Activated CD4-positive, alpha-beta T cell treated with anti-CD3 and anti-CD28 coated beads, Interleukin-2, amount 10 ng/mL, durations not matched to agents 24 days and 14 days (primary cell): ENCODE results near the gene BAIAP2L2. TPM values are rescaled to one million over a fixed set of nuclear protein-coding genes. Genes with fewer than 3 reads are reported as not detected.
A peak's percentile ranks its signal among the peaks of the same experiment; 100 is the strongest.
"Not testable (repeated sequence)": the region's sequence is repeated elsewhere in the genome, so short reads cannot be mapped to it uniquely, and the experiment has no call there.

Source experiments
- DNase-seq: peaks from one replicate; pipeline ENCODE4 v3.0.0; 2022
- H3K27ac Mint-ChIP-seq: one replicate; pipeline ENCODE4 v1.8.0; 2022; ENCODE audit warnings: mild to moderate bottlenecking, mixed read lengths
- H3K27me3 Mint-ChIP-seq: one replicate; pipeline ENCODE4 v1.8.0; 2022; ENCODE audit warnings: mixed read lengths
- H3K36me3 Mint-ChIP-seq: one replicate; pipeline ENCODE4 v1.8.0; 2022; ENCODE audit warnings: low read depth, mild to moderate bottlenecking, mixed read lengths
- H3K4me1 Mint-ChIP-seq: one replicate; pipeline ENCODE4 v1.8.0; 2021; ENCODE audit warnings: mixed read lengths
- H3K4me3 Mint-ChIP-seq: one replicate; pipeline ENCODE4 v1.8.0; 2022; ENCODE audit warnings: mild to moderate bottlenecking, moderate library complexity, mixed read lengths
- H3K9me3 Mint-ChIP-seq: one replicate; pipeline ENCODE4 v1.8.0; 2021; ENCODE audit warnings: mixed read lengths
- intact Hi-C: fragments of 100-400 bp; cut with micrococcal nuclease; formaldehyde crosslinking; loops from one replicate; pipeline ENCODE4 v1.15.1; 2023
- total RNA-seq: library from RNA; stranded (reverse); gene quantifications from 2 replicates; pipeline ENCODE4 v1.2.3, GENCODE V29; 2022

Gene BAIAP2L2
- total RNA-seq, 1 donor from 2014 or later = 0.19 TPM

DNA sequence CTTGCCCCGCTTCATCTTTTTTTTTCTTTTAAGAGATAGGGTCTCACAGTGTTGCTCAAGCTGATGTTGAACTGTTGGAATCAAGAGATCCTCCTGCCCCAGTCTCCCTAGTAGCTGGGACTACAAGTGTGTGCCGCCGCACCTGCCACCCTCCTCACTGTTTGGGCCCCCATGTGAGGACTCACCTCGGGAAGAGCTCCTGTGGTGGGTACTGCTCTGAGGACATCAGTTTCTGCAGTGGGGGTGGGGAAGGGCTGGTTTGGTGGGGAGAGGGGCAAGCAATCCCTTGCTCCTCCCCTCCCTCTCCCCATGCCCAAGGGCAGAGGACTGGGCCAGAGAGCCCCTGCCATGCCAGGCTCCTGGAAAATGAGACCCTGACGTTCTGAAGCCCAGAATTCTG, 25.0 kb downstream of the BAIAP2L2 start:
- intact Hi-C loops = no loop called here
- H3K27me3 Mint-ChIP-seq = peaks cover 27% of the 10 kb centered on the region
- no peak for DNase-seq
- H3K4me3 Mint-ChIP-seq = no peak overlapping the region
- H3K9me3 Mint-ChIP-seq = no peaks in the 10 kb centered on the region
- no peak overlapping the region for H3K27ac Mint-ChIP-seq
- no peaks in the 10 kb centered on the region for H3K36me3 Mint-ChIP-seq
- H3K4me1 Mint-ChIP-seq = no peaks in the 10 kb centered on the region

DNA sequence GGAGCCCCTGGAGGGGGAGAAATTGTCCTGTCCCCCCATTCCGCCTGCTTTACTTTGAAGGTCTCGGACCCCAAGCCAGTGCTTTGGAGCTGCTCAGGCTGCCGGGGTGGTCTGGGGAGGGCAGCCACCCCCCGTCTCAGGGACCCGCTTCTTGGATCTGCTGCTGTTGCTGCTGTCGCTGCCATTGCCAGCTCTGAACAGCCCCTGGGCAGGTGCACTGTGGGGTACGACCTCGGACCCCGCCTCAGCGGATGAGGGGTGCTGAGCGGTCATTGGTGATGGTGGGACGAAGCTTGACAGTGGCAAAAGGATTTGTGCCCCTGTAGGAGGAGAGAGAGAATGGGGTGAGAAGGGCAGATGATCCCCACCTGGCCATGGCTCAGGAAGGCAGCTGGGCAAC, 25.4 kb downstream of the BAIAP2L2 start:
- Mint-ChIP-seq H3K9me3 (no peaks in the 10 kb centered on the region), H3K4me3 (no peak overlapping the region), H3K4me1 (no peaks in the 10 kb centered on the region), H3K27ac (no peak overlapping the region), H3K36me3 (no peaks in the 10 kb centered on the region), H3K27me3 (peaks cover 27% of the 10 kb centered on the region)
- intact Hi-C loops = no loop called here
- DNase-seq = no peak

DNA sequence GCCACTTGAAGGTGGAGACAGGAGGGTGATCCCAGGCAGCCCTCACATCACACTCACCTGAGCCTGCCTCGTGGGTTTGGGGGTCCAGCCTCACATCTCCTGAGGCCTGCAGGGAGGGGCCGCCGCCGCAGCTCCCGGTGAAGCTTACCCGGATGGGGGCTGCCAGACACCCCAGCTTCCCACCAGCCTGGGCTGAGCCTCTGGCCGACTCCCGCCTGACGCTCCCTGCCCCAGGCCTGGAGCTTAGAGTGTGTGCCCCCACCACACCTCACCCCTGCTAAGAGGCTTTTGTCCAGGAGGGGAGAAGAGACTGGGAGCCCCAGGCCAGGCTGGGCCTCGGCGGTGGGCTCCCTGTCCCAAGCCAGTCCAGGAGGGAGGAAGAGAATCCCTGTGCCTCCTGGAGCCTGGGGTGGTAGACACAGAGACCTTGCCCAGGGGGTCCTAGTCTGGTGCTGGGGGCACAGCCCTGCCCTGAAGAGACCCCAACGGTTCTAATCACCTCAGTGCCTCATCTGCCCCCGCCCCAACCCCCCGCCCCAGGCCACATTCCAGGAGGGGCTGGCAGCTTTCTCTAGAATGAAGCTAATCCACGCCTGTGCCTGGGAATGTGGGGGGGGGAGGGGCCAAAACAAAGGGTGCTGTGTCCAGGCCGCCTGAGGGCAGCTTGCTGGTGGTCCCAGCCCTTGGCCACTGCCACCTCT, 26.4 kb downstream of the BAIAP2L2 start, which contains the start of gene SLC16A8:
SLC16A8 (minus strand) TSS at position 254 of the 701 bp plus-strand sequence. CDS start 1,311 bp downstream, outside the sequence.
- Mint-ChIP-seq H3K4me3 (no peak within 1 kb of the TSS), H3K9me3 (no peaks in the 10 kb centered on the region), H3K27me3 (peaks cover 34% of the 10 kb centered on the region), H3K27ac (no peak within 1 kb of the TSS), H3K4me1 (no peaks in the 10 kb centered on the region), H3K36me3 (no peaks in the 10 kb centered on the region)
- intact Hi-C loops = no loop called here
- DNase-seq = no peak

DNA sequence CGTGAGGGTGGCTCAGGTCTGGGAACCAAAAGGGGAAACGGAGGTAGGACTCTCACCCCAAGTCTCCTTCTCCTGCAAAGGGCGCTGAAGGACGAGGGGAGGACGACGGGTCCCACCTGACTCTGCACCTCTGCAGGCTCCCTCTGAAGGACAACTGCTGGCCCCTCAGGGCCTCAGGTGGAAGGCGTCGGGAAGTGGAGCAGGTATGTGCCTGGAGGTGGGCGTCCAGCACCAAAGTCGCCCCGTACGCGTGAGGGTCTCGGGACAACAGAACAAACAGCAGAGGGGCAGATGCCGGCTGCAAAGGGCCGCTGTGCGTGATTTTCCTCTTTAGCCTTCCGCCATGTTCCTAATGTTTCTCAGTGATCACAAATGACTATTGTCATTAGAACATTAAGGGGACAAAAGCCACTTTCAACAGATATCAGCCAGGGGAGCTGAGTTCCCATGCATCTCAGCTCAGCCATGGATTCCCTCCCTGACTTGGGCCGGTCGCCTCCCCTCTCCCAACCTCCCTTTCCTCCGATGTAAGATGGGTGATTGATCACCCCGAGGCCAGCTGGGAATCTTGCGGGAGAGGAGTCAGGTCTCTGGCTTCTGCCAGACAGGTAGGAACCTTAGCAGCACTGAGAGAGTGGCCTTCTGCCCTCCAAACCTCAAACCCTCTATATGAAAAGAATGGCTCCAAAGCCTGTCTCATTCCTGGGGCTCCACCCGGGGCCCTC, 27.3 kb downstream of the BAIAP2L2 start:
- H3K36me3 Mint-ChIP-seq = no peaks in the 10 kb centered on the region
- no peaks in the 10 kb centered on the region for H3K9me3 Mint-ChIP-seq
- no peaks in the 10 kb centered on the region for H3K4me1 Mint-ChIP-seq
- no peak for DNase-seq
- H3K27me3 Mint-ChIP-seq = peaks cover 33% of the 10 kb centered on the region
- no peak overlapping the region for H3K27ac Mint-ChIP-seq
- H3K4me3 Mint-ChIP-seq = no peak overlapping the region
- intact Hi-C loops = no loop called here

DNA sequence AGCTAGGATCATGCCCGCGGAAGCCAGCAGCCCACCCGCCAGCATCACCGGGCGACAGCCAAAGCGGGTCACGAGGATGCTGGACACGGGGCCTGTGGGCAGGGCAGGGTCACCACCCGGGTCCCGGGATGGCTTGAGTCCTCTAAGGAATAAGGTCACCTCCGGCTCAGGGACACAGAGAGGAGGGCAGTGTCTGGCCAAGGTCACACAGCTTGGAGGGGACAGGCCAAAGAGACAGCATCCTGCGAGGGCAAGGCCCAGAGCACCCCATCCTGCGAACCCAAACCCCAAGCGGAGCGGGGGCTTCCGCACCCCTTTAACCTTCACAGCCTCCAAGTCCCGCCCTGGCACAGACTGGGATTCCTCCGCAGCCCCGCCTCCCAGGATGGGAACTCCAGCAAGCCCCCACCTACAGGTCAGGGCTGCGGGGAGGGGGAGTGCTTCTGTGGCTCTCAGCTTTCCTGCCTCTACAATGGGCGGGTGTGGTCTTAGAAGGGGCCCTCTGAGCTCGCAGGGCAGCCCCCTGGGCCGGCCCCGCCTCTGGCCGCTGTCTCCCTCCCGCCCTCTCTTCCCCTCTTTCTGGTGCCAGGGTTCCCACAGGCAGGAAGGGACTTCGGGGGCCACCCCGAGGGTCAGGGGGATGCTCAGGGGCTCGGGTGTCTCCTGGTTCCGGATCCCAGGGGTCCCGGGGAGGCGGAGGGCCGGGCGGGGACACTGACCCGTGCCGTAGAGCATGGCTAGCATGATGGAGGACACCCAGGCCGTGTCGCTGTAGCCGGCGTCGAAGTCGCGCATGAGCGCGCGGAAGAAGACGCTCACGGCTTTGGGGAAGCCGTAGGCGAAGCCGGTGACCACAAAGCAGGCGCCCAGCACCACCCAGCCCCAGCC, 28.3 kb downstream of the BAIAP2L2 start:
- Mint-ChIP-seq H3K27me3 (peaks cover 27% of the 10 kb centered on the region), H3K4me3 (peak overlapping the region; percentile 21), H3K27ac (no peak overlapping the region), H3K4me1 (no peaks in the 10 kb centered on the region), H3K36me3 (no peaks in the 10 kb centered on the region), H3K9me3 (no peaks in the 10 kb centered on the region)
- DNase-seq = no peak
- intact Hi-C loops = no loop called here

DNA sequence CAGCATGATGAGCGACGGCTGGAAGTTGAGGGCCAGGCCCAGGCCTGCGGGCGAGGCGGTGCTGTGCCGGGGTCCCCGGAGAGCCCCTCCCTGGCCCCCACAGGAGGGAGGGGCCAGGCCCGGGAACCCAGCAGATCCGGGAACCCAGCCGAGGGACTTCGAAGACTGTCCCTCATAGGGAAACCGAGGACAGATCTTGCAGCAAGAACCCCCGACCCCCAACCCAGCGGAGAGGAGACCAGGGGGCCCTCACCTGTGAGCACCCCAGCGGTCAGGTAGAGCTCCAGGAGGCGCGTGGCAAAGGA, 28.9 kb downstream of the BAIAP2L2 start:
- H3K4me3 Mint-ChIP-seq = no peak overlapping the region
- H3K27ac Mint-ChIP-seq = no peak overlapping the region
- H3K9me3 Mint-ChIP-seq = no peaks in the 10 kb centered on the region

DNA sequence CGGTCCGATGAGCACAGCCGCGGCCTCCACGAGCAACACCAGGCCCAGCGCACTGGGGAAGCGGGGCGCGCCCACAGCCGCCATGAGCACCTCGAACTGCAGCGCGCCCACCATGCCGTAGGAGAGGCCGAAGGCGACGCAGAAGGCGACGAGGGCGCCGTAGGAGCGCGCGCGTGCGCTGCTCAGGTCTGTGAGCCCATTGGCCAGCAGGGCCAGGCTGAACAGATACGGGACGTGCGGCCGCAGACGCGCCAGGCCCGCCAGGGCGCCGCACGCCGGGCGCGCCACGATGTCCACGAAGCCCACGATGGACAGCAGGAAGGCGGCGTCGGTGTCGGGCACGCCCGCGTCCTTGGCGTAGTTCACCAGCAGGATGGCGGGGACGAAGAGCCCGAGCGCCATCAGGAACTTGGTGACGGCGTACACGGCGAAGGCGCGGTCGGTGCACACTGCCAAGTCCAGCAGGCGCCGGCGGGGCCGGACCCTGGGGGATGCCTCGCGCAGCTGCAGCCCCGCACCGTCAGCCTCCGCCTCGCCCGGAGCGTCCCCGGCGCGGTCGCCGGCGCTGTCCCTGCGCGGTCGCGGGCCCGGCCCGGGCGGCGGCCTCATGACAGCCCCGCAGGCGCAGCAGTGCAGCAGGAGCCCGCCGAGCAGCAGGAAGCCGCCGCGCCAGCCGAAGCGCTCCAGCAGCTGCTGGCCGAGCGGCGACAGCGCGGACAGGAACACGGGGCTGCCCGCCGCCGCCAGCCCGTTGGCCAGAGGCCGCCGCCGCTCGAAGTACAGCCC, 29.4 kb downstream of the BAIAP2L2 start:
- intact Hi-C loops = no loop called here
- H3K4me3 Mint-ChIP-seq = peak overlapping the region; percentile 15
- H3K36me3 Mint-ChIP-seq = no peaks in the 10 kb centered on the region

More for the DNA sequence above, 28.9 kb downstream of the BAIAP2L2 start:
- H3K27me3 Mint-ChIP-seq = peaks cover 27% of the 10 kb centered on the region
- intact Hi-C loops = no loop called here
- no peak for DNase-seq
- H3K4me1 Mint-ChIP-seq = no peaks in the 10 kb centered on the region
- H3K36me3 Mint-ChIP-seq = no peaks in the 10 kb centered on the region

DNA sequence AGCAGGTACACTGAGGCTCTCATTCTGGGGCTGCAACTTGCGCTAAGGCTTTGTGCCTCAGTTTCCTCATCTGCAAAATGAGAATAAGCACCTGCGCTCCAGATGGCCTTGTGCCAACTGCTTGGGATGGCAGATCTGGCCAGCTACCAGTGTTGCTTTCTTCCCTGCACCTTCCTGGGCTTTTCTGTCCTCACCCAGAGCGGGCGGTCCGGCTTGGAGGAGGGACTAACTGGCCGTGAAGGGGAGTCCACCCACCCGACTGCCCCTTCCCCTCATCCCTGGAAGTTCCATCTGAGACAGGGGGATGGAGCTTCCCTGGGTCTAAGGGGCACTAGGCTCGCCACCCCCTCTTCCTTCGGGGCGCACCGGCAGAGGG, 30.0 kb downstream of the BAIAP2L2 start:
- intact Hi-C loops = no loop called here
- DNase-seq = no peak
- Mint-ChIP-seq H3K27ac (no peak overlapping the region), H3K4me1 (no peaks in the 10 kb centered on the region), H3K36me3 (no peaks in the 10 kb centered on the region), H3K9me3 (no peaks in the 10 kb centered on the region), H3K27me3 (peaks cover 27% of the 10 kb centered on the region), H3K4me3 (no peak overlapping the region)

More for the DNA sequence above, 29.4 kb downstream of the BAIAP2L2 start:
- Mint-ChIP-seq H3K27ac (no peak overlapping the region), H3K4me1 (no peaks in the 10 kb centered on the region), H3K27me3 (peaks cover 27% of the 10 kb centered on the region), H3K9me3 (no peaks in the 10 kb centered on the region)
- peak; percentile 65 for DNase-seq

DNA sequence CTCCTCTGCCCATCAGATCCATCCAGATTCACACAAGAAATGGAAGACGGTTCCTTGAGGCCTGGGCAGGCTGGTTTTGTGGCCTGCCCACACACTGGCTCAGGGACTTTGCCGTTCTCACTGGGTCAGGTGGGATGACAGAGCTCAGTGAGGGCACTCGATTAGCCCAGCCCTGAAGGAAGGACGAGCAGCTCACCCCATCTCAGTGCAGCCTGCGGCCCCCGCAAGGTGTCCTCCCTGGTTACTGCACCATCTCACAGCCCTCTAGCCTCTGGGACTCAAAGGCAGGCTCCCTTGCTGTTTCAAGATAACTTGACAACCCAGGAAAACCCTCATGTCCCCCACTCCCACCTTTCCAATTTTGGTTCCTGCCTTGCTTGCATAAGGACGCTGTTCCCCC, 30.7 kb downstream of the BAIAP2L2 start:
- no peak overlapping the region for H3K4me3 Mint-ChIP-seq
- H3K36me3 Mint-ChIP-seq = no peaks in the 10 kb centered on the region
- H3K9me3 Mint-ChIP-seq = no peaks in the 10 kb centered on the region
- no peak for DNase-seq
- intact Hi-C loops = no loop called here
- peaks cover 27% of the 10 kb centered on the region for H3K27me3 Mint-ChIP-seq
- H3K4me1 Mint-ChIP-seq = no peaks in the 10 kb centered on the region
- H3K27ac Mint-ChIP-seq = no peak overlapping the region

DNA sequence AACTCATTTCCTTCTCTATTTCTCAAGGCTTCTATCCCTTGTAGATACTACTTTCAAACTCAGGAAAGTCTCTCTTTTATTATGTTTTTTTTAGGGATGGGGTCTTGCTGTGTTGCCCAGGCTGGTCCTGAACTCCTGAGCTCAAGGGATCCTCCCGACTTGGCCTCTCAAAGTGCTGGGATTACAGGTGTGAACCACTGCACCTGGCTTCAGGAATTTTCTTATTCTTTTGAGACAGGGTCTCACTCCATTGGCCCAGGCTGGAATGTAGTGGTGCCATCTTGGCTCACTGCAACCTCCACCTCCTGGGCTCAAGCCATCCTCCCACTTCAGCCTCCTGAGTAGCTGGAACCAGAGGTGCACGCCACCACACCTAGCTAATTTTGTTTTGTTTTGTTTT, 31.3 kb downstream of the BAIAP2L2 start:
- H3K9me3 Mint-ChIP-seq, H3K36me3 Mint-ChIP-seq, DNase-seq, H3K4me3 Mint-ChIP-seq, intact Hi-C loops, H3K27ac Mint-ChIP-seq, H3K4me1 Mint-ChIP-seq: not testable (repeated sequence)
- H3K27me3 Mint-ChIP-seq = peaks cover 27% of the 10 kb centered on the region

DNA sequence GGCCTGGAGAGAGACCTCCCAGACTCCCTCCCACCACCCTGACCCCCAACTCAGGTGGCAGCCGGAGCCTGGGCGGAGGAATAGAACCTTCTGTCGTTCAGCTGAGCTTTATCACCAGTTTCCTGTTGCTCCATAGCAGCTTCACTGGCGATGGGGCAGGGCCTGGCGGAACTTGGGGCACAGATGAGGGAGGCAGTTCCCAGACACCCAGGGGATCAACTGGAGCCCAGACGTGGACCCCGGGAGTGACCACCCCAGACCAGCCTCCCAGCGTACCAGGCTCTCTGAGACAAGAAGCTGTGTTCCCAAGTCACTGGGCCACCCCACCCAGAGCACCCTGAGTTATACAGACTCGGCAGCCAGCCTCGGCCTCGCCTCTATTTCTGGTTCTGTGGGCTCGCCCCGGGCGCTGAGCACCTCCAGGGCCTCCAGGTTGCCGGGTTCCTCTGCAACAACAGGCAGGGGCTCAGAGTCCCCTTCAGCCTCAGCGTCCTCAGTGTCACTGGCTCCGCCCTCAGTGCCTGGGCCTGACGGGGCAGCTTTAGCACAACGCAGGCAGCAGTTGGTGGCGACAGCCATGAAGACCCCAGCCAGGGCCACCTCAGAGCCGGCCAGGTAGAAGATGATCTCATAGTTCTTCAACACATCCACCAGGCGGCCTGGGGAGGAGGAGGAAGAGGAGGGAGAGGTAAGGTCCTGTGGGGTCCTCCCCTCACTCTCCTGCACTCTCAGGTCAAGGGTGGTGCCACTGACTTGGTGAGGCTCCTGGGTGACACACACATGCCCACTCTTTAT, 32.2 kb downstream of the BAIAP2L2 start:
- Mint-ChIP-seq H3K36me3 (no peaks in the 10 kb centered on the region), H3K9me3 (no peaks in the 10 kb centered on the region), H3K27ac (no peak overlapping the region), H3K4me3 (no peak overlapping the region), H3K27me3 (peaks cover 24% of the 10 kb centered on the region), H3K4me1 (no peaks in the 10 kb centered on the region)
- intact Hi-C loops = no loop called here
- no peak for DNase-seq

DNA sequence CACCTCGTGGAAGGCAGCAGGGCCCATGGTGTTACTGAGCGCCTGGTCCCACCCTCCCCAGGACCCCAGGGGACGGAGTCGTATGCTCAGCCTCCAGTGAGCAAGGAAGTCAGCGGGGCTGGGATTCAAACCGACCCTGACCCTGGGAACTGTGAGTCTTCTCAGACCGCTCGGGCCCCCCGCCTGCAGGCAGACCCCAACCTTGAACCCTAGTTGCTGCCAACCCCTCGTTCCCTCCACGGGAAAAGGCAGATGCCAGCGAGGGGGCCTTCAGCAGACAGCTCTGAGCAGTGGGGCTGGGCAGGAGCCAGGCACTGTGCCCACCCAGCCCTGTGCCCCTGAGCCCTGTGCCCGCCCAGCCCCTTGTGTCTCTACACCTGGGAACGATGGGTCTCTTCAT, 32.9 kb downstream of the BAIAP2L2 start:
- no peaks in the 10 kb centered on the region for H3K9me3 Mint-ChIP-seq
- peaks cover 21% of the 10 kb centered on the region for H3K27me3 Mint-ChIP-seq
- DNase-seq = no peak
- no peaks in the 10 kb centered on the region for H3K36me3 Mint-ChIP-seq
- intact Hi-C loops = no loop called here
- H3K27ac Mint-ChIP-seq = no peak overlapping the region
- no peaks in the 10 kb centered on the region for H3K4me1 Mint-ChIP-seq
- H3K4me3 Mint-ChIP-seq = no peak overlapping the region

DNA sequence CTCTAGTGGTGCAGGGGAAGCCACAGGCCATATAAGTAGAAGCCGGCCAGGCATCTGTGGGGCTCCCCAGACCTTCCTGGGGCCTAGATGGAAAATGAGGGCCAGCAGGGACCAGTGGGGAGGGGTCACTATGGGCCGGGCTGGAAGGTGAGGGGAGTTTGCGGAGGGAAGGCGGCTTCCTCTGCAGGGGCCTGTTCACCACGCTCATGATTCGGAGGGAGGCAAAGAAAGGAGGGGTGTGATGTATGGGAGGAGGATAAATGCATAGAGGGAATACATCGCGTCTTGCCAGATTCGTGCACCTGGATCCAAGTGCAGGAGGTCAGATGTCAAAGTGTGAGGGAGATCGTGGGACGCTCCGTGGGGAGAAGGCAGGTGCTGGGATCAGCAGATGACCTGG, 33.4 kb downstream of the BAIAP2L2 start:
- Mint-ChIP-seq H3K27ac (no peak overlapping the region), H3K4me1 (no peaks in the 10 kb centered on the region), H3K9me3 (no peaks in the 10 kb centered on the region), H3K4me3 (no peak overlapping the region), H3K27me3 (peaks cover 20% of the 10 kb centered on the region), H3K36me3 (no peaks in the 10 kb centered on the region)
- no peak for DNase-seq
- intact Hi-C loops = no loop called here
